A172 (cell line): ENCODE results near the gene TPGS1. TPM values are rescaled to one million over a fixed set of nuclear protein-coding genes. Genes with fewer than 3 reads are reported as not detected.

Experiments
- DNase-seq: peaks from one replicate; pipeline ENCODE4 v3.0.0-alpha.2; 2015; ENCODE audit warnings: low spot score
- total RNA-seq: library from RNA; depleted of rRNA; stranded (reverse); fragments of >200 nt; shearing (Covaris generic); gene quantifications from 2 replicates; pipeline ENCODE4 v1.2.3, GENCODE V29; 2014; rRNA removed

Gene TPGS1
- total RNA-seq: 44.3 and 104 TPM in 2 replicates

DNA sequence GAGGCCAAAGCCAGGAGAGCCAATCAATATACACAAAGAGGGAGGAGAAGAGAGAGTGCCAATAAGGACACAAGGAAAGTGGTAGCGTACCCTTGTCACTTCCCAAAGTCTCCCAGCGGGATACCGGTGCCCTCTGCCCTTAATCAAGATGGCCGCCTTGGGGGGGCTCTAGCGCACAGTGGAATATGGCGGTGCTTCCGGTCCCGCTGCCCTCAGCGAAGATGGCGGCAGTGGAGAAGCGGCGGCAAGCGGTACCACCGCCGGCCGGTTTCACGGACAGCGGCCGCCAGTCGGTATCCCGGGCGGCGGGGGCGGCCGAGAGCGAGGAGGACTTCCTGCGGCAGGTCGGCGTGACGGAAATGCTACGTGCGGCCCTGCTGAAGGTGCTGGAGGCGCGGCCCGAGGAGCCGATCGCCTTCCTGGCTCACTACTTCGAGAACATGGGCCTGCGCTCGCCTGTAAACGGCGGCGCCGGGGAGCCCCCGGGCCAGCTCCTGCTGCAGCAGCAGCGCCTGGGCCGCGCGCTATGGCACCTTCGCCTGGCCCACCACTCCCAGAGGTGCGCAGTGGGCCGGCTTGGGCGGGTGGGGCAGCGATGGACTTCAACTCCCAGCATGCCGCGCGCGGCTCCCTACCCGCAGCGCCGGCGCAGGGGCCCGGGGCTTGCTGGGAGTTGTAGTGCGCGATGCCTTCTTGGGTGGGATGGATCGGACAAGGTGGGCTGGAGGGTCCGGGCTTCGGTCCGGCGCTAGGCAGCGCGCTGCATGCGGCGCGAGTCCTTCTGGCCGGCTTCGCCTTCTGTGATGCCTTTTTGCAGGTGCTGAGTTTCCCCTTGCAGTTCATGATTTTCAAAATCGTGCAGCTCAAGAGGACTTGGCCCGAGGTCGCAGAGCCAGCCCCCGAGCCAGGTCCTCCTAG is at the start of gene TPGS1:
Gene TPGS1 (plus strand): TSS at position 212 of the 918 bp plus-strand sequence. CDS start 10 bp downstream, at position 222.
- DNase-seq: peak; percentile 66

- no peak for DNase-seq
These were observed 49.7 kb upstream of the TPGS1 start for GRCh38 chr19:457636-458035.

DNA sequence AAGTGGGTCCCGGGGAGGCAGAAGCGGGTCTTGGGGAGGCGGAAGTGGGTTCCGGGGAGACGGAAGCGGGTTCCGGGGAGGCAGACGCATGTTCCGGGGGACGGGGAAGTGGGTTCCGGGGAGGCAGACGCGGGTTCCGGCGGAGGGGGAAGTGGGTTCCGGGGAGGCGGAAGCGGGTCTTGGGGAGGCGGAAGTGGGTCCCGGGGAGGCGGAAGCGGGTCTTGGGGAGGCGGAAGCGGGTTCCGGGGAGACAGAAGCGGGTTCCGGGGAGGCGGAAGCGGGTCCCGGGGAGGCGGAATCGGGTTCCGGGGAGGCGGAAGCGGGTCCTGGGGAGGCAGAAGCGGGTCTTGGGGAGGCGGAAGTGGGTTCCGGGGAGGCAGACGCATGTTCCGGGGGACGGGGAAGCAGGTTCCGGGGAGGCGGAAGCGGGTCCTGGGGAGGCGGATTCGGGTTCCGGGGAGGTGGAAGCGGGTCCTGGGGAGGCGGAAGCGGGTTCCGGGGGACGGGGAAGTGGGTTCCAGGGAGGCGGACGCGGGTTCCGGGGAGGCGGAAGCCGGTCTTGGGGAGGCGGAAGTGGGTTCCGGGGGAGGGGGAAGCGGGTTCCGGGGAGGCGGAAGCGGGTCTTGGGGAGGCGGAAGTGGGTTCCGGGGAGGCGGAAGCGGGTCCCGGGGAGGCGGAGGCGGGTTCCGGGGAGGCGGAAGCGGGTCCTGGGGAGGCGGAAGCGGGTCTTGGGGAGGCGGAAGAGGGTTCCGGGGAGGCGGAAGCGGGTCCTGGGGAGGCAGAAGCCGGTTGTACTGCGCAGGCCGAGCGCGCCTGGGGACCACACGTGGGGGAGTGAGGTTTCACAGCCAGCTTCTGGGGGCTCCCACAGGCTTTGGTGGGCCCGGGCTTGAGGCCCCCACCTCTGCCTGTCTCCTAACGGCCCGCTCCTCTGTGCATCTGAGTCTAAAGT is 48.9 kb upstream of the TPGS1 start:
- DNase-seq: no peak

DNA sequence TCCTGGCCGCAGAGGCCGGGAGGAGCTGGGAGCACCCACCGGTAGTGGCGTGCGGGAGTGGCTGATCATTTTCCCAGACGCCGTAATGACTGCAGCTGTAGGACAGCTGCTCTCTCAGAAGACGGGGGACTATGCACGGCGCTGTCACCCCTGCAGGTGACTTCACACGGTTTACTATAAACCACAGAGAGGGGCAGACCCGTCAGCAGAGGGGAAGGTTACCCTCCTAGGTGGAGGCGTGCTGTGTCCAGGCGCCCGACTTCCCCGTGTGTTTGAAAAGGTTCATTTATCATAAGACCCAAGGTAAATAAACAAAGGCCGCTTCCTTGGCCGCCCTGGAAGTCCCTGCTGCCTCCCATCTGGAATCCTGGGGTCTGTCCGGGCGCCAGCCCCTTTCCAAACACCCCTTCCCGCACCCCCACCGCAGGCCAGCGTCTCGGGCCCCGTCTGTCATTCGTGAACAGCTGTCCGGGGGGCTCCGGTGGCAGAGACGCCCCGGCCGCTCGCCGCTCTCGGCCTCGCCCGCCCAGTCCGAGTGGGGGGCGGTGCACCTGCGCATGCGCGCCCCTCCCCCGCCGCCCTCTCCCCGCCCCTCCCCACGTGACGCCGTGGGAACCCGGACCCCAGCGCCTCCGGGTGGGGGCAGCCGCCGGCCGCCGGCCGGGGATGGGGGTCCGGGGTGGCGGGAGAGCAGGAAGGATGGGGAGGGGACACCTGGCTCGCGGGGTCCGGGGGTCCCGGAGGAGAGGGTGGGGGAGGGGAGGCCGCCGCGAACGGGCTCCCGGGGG is 47.4 kb upstream of the TPGS1 start:
- peak; percentile 60 for DNase-seq

GRCh38 chr19:460877-461720 is 46.2 kb upstream of the TPGS1 start, which contains the start of gene SHC2:
Gene SHC2 (minus strand): TSS chr19:461033. CDS start chr19:460996, 37 bp downstream.
- DNase-seq: no peak

DNA sequence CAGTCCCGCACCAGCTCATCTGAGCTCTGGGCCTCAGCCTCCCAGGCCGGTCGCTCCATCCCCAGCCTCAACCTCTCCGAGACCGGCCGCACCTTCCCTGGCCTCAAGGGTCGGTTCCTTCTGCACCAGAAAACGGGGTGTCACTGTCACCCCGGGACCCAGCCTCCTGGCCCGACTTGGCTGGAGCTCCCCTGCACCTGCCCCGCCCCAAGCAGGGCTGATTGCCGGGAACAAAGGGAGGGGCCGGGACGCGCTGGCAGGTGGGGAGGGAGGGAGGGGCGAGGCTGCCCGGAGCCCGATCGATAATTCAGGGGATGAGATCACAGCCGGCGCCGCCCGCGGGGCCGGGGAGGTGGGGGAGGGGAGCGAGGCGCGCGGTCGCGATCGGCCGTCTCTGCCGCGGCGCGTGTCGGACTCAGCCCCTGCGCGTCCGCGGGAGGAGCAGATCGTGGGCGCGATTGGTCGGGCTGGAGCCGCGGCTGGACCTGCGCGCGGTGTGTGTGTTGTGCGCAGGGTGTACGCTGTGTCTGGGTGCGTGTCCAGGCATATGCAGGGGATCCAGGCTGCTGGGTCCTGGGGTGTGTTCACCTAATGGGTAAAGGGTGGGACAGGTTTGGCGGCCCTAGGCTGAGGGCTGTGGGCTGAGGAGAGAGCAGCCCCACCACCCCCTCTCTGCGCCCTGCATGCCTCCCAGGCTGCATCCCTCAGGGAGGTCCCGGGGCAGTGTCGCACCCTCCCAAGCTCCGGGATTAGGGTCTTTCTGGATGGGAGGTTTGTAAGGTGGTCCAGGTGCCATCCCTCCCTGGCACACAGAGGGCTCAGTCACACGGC is 45.4 kb upstream of the TPGS1 start:
- DNase-seq: no peak

DNA sequence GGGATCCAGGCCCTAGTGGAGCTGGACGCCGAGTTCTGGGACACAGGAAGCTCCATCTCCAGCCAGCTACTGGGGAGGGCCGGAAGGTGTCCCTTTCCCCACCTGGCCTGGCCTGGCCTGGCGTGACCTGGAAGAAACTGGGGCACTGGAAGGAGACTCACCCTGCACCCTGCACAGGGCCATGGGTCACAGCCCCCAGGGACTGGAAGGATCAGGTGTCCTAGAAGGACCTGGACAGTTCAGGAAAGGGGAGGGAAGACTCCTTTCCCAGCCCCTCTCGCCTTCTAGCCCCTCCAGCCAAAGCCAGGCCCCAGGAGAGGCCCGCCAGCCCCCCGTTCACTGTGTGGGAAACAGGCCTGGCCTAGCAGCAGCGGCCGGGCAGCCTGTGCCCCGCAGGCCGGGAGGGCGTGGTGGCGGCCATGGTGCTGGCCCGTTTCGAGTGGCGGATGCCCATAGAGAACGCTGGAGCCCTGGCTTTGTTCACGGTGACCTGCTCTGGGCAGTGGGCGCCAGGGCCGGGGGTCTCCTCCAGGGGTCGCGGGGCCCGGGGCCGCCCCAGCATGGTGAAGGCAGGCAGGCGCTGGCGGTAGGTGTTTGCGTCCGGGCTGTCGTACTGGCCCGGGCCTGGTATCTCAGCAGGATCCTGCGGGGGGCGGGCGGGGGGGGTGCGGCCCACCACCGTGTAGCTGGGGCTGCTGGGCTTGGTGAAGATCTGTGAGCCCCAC is 43.7 kb upstream of the TPGS1 start:
- DNase-seq: no peak

- no peak for DNase-seq
These were observed 43.1 kb upstream of the TPGS1 start for GRCh38 chr19:464208-464545.

GRCh38 chr19:465056-465816 is 42.1 kb upstream of the TPGS1 start:
- DNase-seq: no peak

- DNase-seq: no peak
These were observed 39.7 kb upstream of the TPGS1 start for GRCh38 chr19:467554-467953.

DNA sequence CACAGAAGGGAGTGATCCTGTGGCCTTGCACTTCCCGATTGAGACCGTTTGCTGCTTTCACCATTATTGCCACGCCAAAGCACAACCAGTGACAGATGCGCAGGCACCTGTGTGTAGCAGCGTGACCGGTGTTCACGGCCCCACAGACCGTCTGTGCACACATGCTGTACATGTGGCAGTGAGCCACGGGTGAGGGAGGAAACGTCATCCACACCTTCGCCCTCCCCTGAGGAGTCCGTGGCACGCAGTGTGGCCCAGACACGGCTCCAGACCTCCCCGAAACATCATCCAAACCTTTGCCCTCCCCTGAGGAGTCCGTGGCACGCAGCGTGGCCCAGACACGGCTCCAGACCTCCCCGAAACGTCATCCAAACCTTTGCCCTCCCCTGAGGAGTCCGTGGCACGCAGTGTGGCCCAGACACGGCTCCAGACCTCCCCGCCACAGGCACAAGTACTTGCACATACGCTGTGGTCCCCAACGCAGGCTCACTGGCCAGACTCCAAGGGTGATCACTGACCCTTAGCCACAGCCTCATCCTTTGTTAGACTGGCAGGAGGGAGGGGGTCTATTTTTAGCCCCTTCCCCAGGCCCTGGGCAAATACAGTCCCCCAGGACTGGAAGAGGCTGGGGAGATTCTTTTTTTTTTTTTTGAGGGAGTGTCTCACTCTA is 38.6 kb upstream of the TPGS1 start:
- DNase-seq: no peak

- DNase-seq: no peak
These were observed 37.5 kb upstream of the TPGS1 start for GRCh38 chr19:469833-470232.

DNA sequence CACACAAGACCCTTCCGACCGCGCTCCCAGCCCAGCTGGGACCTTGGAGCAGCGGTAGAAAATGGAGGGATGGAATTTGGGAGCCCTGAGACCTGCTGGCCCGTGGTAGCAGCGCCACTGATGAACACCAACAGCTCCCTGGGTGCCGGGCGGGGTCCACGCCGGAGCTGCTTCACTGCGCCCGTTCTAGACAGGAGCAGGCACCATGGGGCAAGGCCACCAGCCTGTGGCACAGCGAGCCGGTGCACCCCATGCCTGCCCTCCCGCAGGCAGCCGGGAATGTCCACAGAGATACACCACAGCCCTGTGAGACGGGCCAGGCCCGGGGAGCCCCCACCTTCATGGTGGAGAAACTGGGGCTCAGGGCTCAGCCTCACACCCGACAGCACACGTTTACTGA is 36.6 kb upstream of the TPGS1 start:
- no peak for DNase-seq

GRCh38 chr19:472005-472858 is 35.1 kb upstream of the TPGS1 start:
- peak; percentile 68 for DNase-seq

DNA sequence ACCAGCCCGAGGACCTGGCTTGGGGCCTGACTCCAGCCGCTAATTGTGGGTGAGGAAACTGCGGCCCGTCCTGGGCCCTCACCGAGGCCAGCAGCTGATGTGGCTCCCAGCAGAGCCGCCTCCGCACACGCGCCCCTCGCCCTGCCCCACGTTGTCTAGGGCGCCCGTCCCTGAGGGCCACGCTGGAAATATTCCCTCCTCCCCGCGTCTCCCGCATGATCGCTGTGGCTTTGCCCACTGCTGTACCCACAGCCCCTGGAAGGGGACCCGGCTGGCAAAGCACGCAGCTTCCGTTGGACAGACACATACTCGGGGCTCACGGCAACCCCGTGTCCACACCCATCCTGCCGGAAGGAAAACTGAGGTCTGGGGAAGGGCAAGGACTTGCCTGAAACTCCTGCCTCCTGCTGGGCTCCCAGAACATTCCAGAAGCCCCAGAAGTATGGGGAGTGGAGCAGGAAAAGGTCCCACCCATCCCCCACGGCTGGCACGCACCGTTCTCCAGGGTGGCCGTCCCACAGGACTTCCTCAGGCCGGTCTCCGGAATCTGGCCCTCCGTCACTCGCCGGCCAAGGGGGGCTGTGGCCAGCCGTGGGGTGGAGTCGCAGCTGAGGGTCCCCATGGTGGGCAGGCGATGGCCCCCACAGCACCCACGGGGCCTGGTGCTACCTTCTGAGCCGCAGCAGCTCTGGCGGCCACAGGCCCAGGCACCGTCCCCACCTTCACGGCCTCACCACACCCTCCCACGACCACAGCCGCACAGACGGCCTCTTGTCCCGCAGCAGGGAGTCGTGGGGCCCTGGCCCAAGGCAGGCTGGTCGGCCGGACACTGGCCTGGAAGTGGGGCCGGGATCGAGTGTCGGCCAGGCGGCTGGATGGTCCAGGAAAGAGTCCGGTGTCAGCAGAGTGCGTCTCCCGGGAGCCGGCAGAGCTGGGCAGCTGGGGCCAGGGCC is 32.9 kb upstream of the TPGS1 start:
- no peak for DNase-seq

DNA sequence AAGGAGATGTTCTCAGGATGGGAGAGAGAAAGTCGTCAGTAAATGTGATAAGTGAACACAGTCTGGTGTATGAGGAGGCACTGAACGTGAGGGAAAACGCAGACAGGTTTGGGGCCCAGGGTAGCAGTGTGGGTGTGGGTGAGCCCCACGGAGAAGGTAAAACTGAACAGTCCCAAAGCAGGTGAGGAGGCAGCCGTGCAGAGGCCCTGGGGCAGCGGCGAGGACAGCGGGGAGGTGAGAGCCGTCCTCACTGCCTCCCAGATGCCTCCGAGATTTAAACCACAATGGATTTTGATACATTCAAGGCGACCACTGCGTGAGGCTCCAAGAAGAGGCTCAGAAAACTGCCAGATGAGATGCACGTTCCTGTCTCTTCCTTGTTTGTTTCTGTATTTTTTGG is 31.9 kb upstream of the TPGS1 start:
- no peak for DNase-seq
